Measurements from ENCODE around the gene C1orf159.

Gene C1orf159

GRCh38 chr1:1090424-1091343 lies 25.2 kb downstream of the C1orf159 start:
- DNase-seq, result no peak

- no peak for DNase-seq
These were observed 26.0 kb downstream of the C1orf159 start for GRCh38 chr1:1089731-1090423.

GRCh38 chr1:1088801-1089680 lies 26.8 kb downstream of the C1orf159 start:
- no peak for DNase-seq

GRCh38 chr1:1088029-1088800 lies 27.7 kb downstream of the C1orf159 start:
- no peak for DNase-seq

GRCh38 chr1:1087351-1088028 lies 28.4 kb downstream of the C1orf159 start:
- no peak for DNase-seq

- no peak for DNase-seq
These were observed 29.0 kb downstream of the C1orf159 start for GRCh38 chr1:1086911-1087341.

- DNase-seq, result no peak
These were observed 29.7 kb downstream of the C1orf159 start for GRCh38 chr1:1085911-1086841.

GRCh38 chr1:1085171-1085841 lies 30.6 kb downstream of the C1orf159 start:
- no peak for DNase-seq

GRCh38 chr1:1084372-1085170 lies 31.3 kb downstream of the C1orf159 start:
- DNase-seq, result no peak

GRCh38 chr1:1083416-1084371 lies 32.2 kb downstream of the C1orf159 start:
- no peak for DNase-seq

GRCh38 chr1:1082776-1083415 lies 33.0 kb downstream of the C1orf159 start:
- no peak for DNase-seq

GRCh38 chr1:1082239-1082775 lies 33.6 kb downstream of the C1orf159 start:
- no peak for DNase-seq

GRCh38 chr1:1081311-1082238 lies 34.3 kb downstream of the C1orf159 start:
- no peak for DNase-seq

GRCh38 chr1:1080951-1081310 lies 35.0 kb downstream of the C1orf159 start:
- no peak for DNase-seq

GRCh38 chr1:1080122-1080757 lies 35.6 kb downstream of the C1orf159 start:
- DNase-seq, result no peak
